K562 (cell line): ENCODE measurements around the gene POFUT2. TPM values are rescaled to one million over a fixed set of nuclear protein-coding genes. Genes with fewer than 3 reads are reported as not detected.

Experiments used
- ATAC-seq: fragments of 200-7000 bp; cut with Tn5 transposase; 3 replicates; pipeline ENCODE4 v1.9.1; 2020; ENCODE audit warnings: moderate library complexity
- BruUV-seq: library from RNA; stranded (reverse); fragments of 400-500 nt; replicated peaks from 2 replicates; lab custom pipeline; 2021; lab: Mats Ljungman, UMichigan
- CTCF ChIA-PET: fragments of 300-600 bp; formaldehyde crosslinking; extraction: SDS; loops from one replicate; lab custom pipeline; 2021; ENCODE audit warnings: low intra/inter-chr PET ratio; lab: Yijun Ruan, JAX
- POLR2A ChIA-PET: fragments of 300-600, 350-650 bp; sonication (Branson Sonifier 250); formaldehyde crosslinking; extraction: SDS; loops from one replicate; lab custom pipeline; 2021; ENCODE audit warnings: antibody characterized with exemption, inconsistent platforms; lab: Yijun Ruan, JAX
- DNase-seq, 4 experiments: peaks; one replicate each; pipeline versions ENCODE4 v3.0.0 to v3.0.0-alpha.2; 2011 to 2018; ENCODE audit warnings: low spot score in 3 of 4, mixed read lengths in 3 of 4; ENCODE audit errors: extremely low read depth in 1 of 4
- FAIRE-seq: peaks from 2 replicates; lab custom pipeline; 2011; peaks lifted over from hg19 to GRCh38; lab: Jason Lieb, UNC
- H2AFZ ChIP-seq: 2 replicates; pipeline ENCODE4 v1.6.0; 2011; ENCODE audit warnings: low read depth, low read length, control low read depth, inconsistent platforms
- H3K27ac ChIP-seq: fragments of 200-600 bp; 3 replicates; pipeline ENCODE4 v1.8.0; 2011; ENCODE audit warnings: low read depth, mild to moderate bottlenecking, control low read depth, inconsistent platforms, low read length, moderate library complexity, mixed read lengths; ENCODE audit errors: extremely low read depth
- H3K27me3 ChIP-seq, 2 experiments: fragments of 300-600 bp in 1 of 2; 2 replicates in 1 of 2; 3 replicates in 1 of 2; pipeline versions ENCODE4 v1.6.0 to v1.8.0; 2011; ENCODE audit warnings: inconsistent platforms in 2 of 2, low read length in 2 of 2, mild to moderate bottlenecking in 1 of 2, mixed read lengths in 1 of 2, moderate library complexity in 1 of 2; ENCODE audit not compliant: control insufficient read depth in 2 of 2, insufficient read depth in 2 of 2
- H3K36me3 ChIP-seq: fragments of 300-600 bp; 3 replicates; pipeline ENCODE4 v1.8.0; 2011; ENCODE audit warnings: mild to moderate bottlenecking, low read length, inconsistent platforms; ENCODE audit not compliant: control insufficient read depth, insufficient read depth
- H3K4me1 ChIP-seq, 2 experiments: fragments of 200-600 bp in 1 of 2; replicated peaks in 1 of 2; 2 replicates in 1 of 2; 3 replicates in 1 of 2; pipeline versions ENCODE4 v1.5.1 to v1.8.0; 2011; ENCODE audit warnings: inconsistent platforms in 2 of 2, low read length in 2 of 2, mild to moderate bottlenecking in 1 of 2, mixed read lengths in 1 of 2, moderate library complexity in 1 of 2; ENCODE audit not compliant: control insufficient read depth in 2 of 2, insufficient read depth in 2 of 2
- H3K4me2 ChIP-seq: 2 replicates; pipeline ENCODE4 v1.6.1; 2011; ENCODE audit warnings: low read length, control low read depth, inconsistent platforms, mixed read lengths; ENCODE audit not compliant: insufficient read depth
- H3K4me3 ChIP-seq: fragments of 200-600 bp; sonication (generic), shearing (Covaris generic); 2 replicates; pipeline ENCODE4 v1.5.1; 2016; ENCODE audit warnings: control low read depth, inconsistent platforms
- H3K79me2 ChIP-seq: fragments of 200-600 bp; 3 replicates; pipeline ENCODE4 v1.8.0; 2011; ENCODE audit warnings: low read length, inconsistent platforms; ENCODE audit not compliant: control insufficient read depth, insufficient read depth
- H3K9ac ChIP-seq, 2 experiments: 2 replicates each; pipeline versions ENCODE4 v1.6.0 to v1.6.1; 2011; ENCODE audit warnings: low read depth in 2 of 2, low read length in 2 of 2, control low read depth in 1 of 2, inconsistent platforms in 1 of 2, mild to moderate bottlenecking in 1 of 2, mixed read lengths in 1 of 2; ENCODE audit not compliant: insufficient read depth in 1 of 2
- H3K9me1 ChIP-seq: one replicate; pipeline ENCODE4 v1.6.0; 2011; ENCODE audit warnings: inconsistent platforms, mild to moderate bottlenecking, low read length, moderate library complexity; ENCODE audit not compliant: control insufficient read depth, insufficient read depth
- H3K9me3 ChIP-seq: replicated peaks from 2 replicates; pipeline ENCODE4 v1.5.1; 2011; ENCODE audit warnings: low read depth, low read length, inconsistent platforms; ENCODE audit not compliant: control insufficient read depth, insufficient read depth
- H4K20me1 ChIP-seq: replicated peaks from 2 replicates; pipeline ENCODE4 v1.6.1; 2011; ENCODE audit warnings: low read length, inconsistent platforms, mixed read lengths; ENCODE audit not compliant: control insufficient read depth, insufficient read depth
- AFF1 ChIP-seq, 2 experiments: fragments of 450-650 bp; IDR thresholded peaks; 2 replicates each; pipeline ENCODE4 v1.6.1; 2018; ENCODE audit warnings: mild to moderate bottlenecking in 2 of 2, low read depth in 1 of 2; ENCODE audit not compliant: partially characterized antibody in 2 of 2
- CHD2 ChIP-seq: IDR thresholded peaks from 2 replicates; pipeline ENCODE4 v1.6.1; 2011; ENCODE audit warnings: low read depth, low read length
- KAT7 ChIP-seq: sonication (generic); formaldehyde crosslinking; IDR thresholded peaks from 2 replicates; pipeline ENCODE4 v1.8.0; 2022; ENCODE audit warnings: missing genetic modification reagents, mild to moderate bottlenecking, borderline replicate concordance
- WGBS: fragments of 100-300 bp; shearing (Covaris generic); methylation state at CpG from one replicate; pipeline ENCODE4 v1.1.6; 2016; ENCODE audit warnings: low coverage, mixed read lengths; ENCODE audit not compliant: insufficient coverage; ENCODE audit errors: missing lambda C conversion rate; 5-methylcytosine and 5-hydroxymethylcytosine counted together
- in situ Hi-C: fragments of 300-500 bp; cut with MboI; formaldehyde crosslinking; loops from 4 replicates; pipeline ENCODE4 v1.15.0; 2018; ENCODE audit warnings: inconsistent platforms, mixed read lengths
- intact Hi-C: fragments of 100-400 bp; cut with micrococcal nuclease; formaldehyde crosslinking; loops from 2 replicates; pipeline ENCODE4 v1.14.2; 2022
- polyA plus RNA-seq, 8 experiments: library from polyadenylated mRNA; depleted of rRNA in 4 of 8; stranded (reverse) in 5 of 8; unstranded in 3 of 8; fragments of >200 nt; fragmentation: Nextera tagmentation in 2 of 8; fragmentation: Illumina TruSeq in 1 of 8; extraction: Ambion mirVana in 2 of 8; extraction: Trizol in 1 of 8; gene quantifications; 2 replicates each; pipeline versions ENCODE4 v1.2.1 to v1.2.3, GENCODE V29; 2011 to 2014; ENCODE audit warnings: inconsistent platforms in 1 of 8, missing spikeins in 1 of 8
- total RNA-seq, 7 experiments: library from RNA; depleted of rRNA in 6 of 7; stranded (reverse); fragments of >200 nt in 6 of 7; fragmentation: Illumina TruSeq in 2 of 7; extraction: Trizol in 2 of 7; gene quantifications; 2 replicates each; pipeline versions ENCODE4 v1.2.1 to v1.2.3, GENCODE V29; 2011 to 2021; ENCODE audit warnings: low replicate concordance in 1 of 7

Gene POFUT2
- total and polyA plus RNA-seq, 9 of the 15 experiments (the other 6 are each of a cell fraction or from before 2014, with no cell fraction given), result 1.1 to 24.2 (median 11.0) TPM

GRCh38 chr21:45312296-45312695, 24.6 kb upstream of the POFUT2 start:
- Histone ChIP-seq H3K4me3 (no peak overlapping the region), H3K4me1 (peaks cover 11 to 23% of the 10 kb centered on the region in 2 experiments; a peak in 4 of 5 replicates), H3K9ac (no peak overlapping the region), H3K27me3 (peaks cover 15 to 43% of the 10 kb centered on the region in 2 experiments; a peak in 4 of 5 replicates), H3K27ac (no peak overlapping the region), H4K20me1 (peaks cover 8% of the 10 kb centered on the region; the same call in 1 of the 2 replicates), H3K4me2 (no peak overlapping the region), H3K79me2 (no peaks in the 10 kb centered on the region), H3K36me3 (no peaks in the 10 kb centered on the region), H2AFZ (no peak overlapping the region), H3K9me3 (no peaks in the 10 kb centered on the region), H3K9me1 (no peaks in the 10 kb centered on the region)
- intact Hi-C loops, result no loop called here
- in situ Hi-C loops, result no loop called here
- WGBS, result 0% methylated on average over 1 of the region's 1 CpG
- TF ChIP-seq KAT7 (CRISPR knock-in tag) (no peak), CHD2 (no peak), AFF1 (IDR thresholded peaks at IDR 0.05; ENCODE audit: low read depth in 1 of 2, partially characterized antibody in 2 of 2) (peak in 1 of 2 experiments; percentile 97)
- ATAC-seq (no peak), DNase-seq (no peak), FAIRE-seq (no peak)
- CTCF ChIA-PET, result no interaction called here
- BruUV-seq, result no TSS peak
- POLR2A ChIA-PET, result no interaction called here
